Endothelial cell of umbilical vein (primary cell): Measurements from ENCODE around the gene PSMC1. TPM values are rescaled to one million over a fixed set of nuclear protein-coding genes. Genes with fewer than 3 reads are reported as not detected.
"Not testable (repeated sequence)": the region's sequence is repeated elsewhere in the genome, so short reads cannot be mapped to it uniquely, and the experiment has no call there.

Experiments
- BruUV-seq: library from RNA; stranded (reverse); fragments of 400-500 nt; replicated peaks from 2 replicates; lab custom pipeline; 2021; lab: Mats Ljungman, UMichigan
- CTCF ChIA-PET: fragments of 300-600, 350-600 bp; sonication (Branson Sonifier 250); formaldehyde crosslinking; loops from one replicate; lab custom pipeline; 2021; ENCODE audit warnings: antibody characterized with exemption, inconsistent platforms; lab: Charles Lee
- POLR2A ChIA-PET: fragments of 300-600, 350-600 bp; sonication (Branson Sonifier 250); formaldehyde crosslinking; loops from one replicate; lab custom pipeline; 2021; ENCODE audit warnings: antibody characterized with exemption, inconsistent platforms; lab: Charles Lee
- DNase-seq: peaks from one replicate; pipeline ENCODE4 v3.0.0-alpha.2; 2011; ENCODE audit warnings: low read depth, low spot score
- FAIRE-seq: peaks from 2 replicates; lab custom pipeline; 2011; peaks lifted over from hg19 to GRCh38; lab: Jason Lieb, UNC
- H2AFZ ChIP-seq: 2 replicates; pipeline ENCODE4 v1.6.0; 2012; ENCODE audit warnings: low read depth, low read length, control low read depth, inconsistent platforms
- H3K27ac ChIP-seq: 2 replicates; pipeline ENCODE4 v1.5.1; 2011; ENCODE audit warnings: low read depth, mild to moderate bottlenecking, control low read depth, low read length, moderate library complexity; ENCODE audit not compliant: insufficient read depth
- H3K27me3 ChIP-seq, 2 experiments: 2 replicates each; pipeline versions ENCODE4 v1.6.0 to v1.6.1; 2011; ENCODE audit warnings: low read length in 2 of 2, mixed read lengths in 1 of 2; ENCODE audit not compliant: control insufficient read depth in 2 of 2, insufficient read depth in 2 of 2
- H3K36me3 ChIP-seq, 2 experiments: 2 replicates in 1 of 2; 3 replicates in 1 of 2; pipeline ENCODE4 v1.5.1; 2011; ENCODE audit warnings: low read length in 2 of 2, mild to moderate bottlenecking in 1 of 2, moderate library complexity in 1 of 2; ENCODE audit not compliant: control insufficient read depth in 2 of 2, insufficient read depth in 2 of 2; ENCODE audit errors: extremely low read depth in 1 of 2
- H3K4me1 ChIP-seq: 3 replicates; pipeline ENCODE4 v1.5.1; 2011; ENCODE audit warnings: mild to moderate bottlenecking, low read length; ENCODE audit not compliant: control insufficient read depth, insufficient read depth; ENCODE audit errors: extremely low read depth
- H3K4me2 ChIP-seq: 2 replicates; pipeline ENCODE4 v1.6.1; 2011; ENCODE audit warnings: low read length, control low read depth, mixed read lengths; ENCODE audit not compliant: insufficient read depth
- H3K4me3 ChIP-seq, 3 experiments: fragments of 200-600 bp in 1 of 3; sonication (generic), shearing (Covaris generic) in 1 of 3; replicated peaks in 1 of 3; 2 replicates each; pipeline ENCODE4 v1.5.1; 2011 to 2016; ENCODE audit warnings: control low read depth in 3 of 3, low read length in 3 of 3, mild to moderate bottlenecking in 2 of 3, inconsistent platforms in 1 of 3, low read depth in 1 of 3, moderate library complexity in 1 of 3; ENCODE audit not compliant: insufficient read depth in 1 of 3
- H3K79me2 ChIP-seq: 2 replicates; pipeline ENCODE4 v1.6.0; 2012; ENCODE audit warnings: low read length, inconsistent platforms; ENCODE audit not compliant: control insufficient read depth, insufficient read depth
- H3K9ac ChIP-seq: replicated peaks from 2 replicates; pipeline ENCODE3; 2011; ENCODE audit warnings: low read length, control low read depth; ENCODE audit not compliant: insufficient read depth; ENCODE audit errors: extremely low read depth
- H3K9me1 ChIP-seq: replicated peaks from 3 replicates; pipeline ENCODE4 v1.6.0; 2011; ENCODE audit warnings: mild to moderate bottlenecking, low read length; ENCODE audit not compliant: control insufficient read depth, insufficient read depth; ENCODE audit errors: extremely low read depth
- H3K9me3 ChIP-seq: replicated peaks from 2 replicates; pipeline ENCODE4 v1.5.1; 2012; ENCODE audit warnings: low read length, inconsistent platforms; ENCODE audit not compliant: control insufficient read depth, insufficient read depth
- H4K20me1 ChIP-seq: replicated peaks from 2 replicates; pipeline ENCODE3; 2011; ENCODE audit warnings: mild to moderate bottlenecking, low read length; ENCODE audit not compliant: control insufficient read depth, insufficient read depth; ENCODE audit errors: extremely low read depth
- CTCF ChIP-seq, 2 donors: IDR thresholded peaks; 1 replicate in 1 of 2; 2 replicates in 1 of 2; pipeline ENCODE4 v1.5.1; 2011; ENCODE audit warnings: low read length in 2 of 2, mild to moderate bottlenecking in 2 of 2, moderate library complexity in 2 of 2, control low read depth in 1 of 2, inconsistent platforms in 1 of 2, low read depth in 1 of 2; ENCODE audit not compliant: insufficient read depth in 1 of 2; ENCODE audit errors: extremely low read depth in 1 of 2
- EZH2 ChIP-seq: IDR thresholded peaks from 2 replicates; pipeline ENCODE4 v1.6.1; 2012; ENCODE audit warnings: borderline replicate concordance, low read depth, mild to moderate bottlenecking, moderate library complexity, low read length, inconsistent platforms; ENCODE audit not compliant: severe bottlenecking
- FOS ChIP-seq: IDR thresholded peaks from 2 replicates; pipeline ENCODE4 v1.6.1; 2011; ENCODE audit warnings: mild to moderate bottlenecking, low read length, moderate library complexity, borderline replicate concordance; ENCODE audit not compliant: insufficient read depth
- GATA2 ChIP-seq: IDR thresholded peaks from 2 replicates; pipeline ENCODE4 v1.7.0; 2011; ENCODE audit warnings: low read depth, mild to moderate bottlenecking, moderate library complexity, mixed read lengths, low read length; ENCODE audit not compliant: insufficient read length, insufficient read depth
- JUN ChIP-seq: IDR thresholded peaks from 2 replicates; pipeline ENCODE4 v1.6.1; 2011; ENCODE audit warnings: borderline replicate concordance, low read depth; ENCODE audit not compliant: insufficient read length, insufficient read depth
- MAX ChIP-seq: IDR thresholded peaks from 2 replicates; pipeline ENCODE4 v1.6.1; 2011; ENCODE audit not compliant: insufficient read depth, insufficient read length
- MYC ChIP-seq: IDR thresholded peaks from one replicate; pipeline ENCODE4 v1.6.1; 2011; ENCODE audit warnings: mild to moderate bottlenecking, low read depth, low read length
- POLR2A ChIP-seq: IDR thresholded peaks from 2 replicates; pipeline ENCODE4 v1.6.1; 2012; ENCODE audit warnings: low read depth, mild to moderate bottlenecking, control low read depth, low read length
- POLR2AphosphoS5 ChIP-seq: IDR thresholded peaks from 2 replicates; pipeline ENCODE4 v1.6.1; 2012; ENCODE audit warnings: low read depth, mild to moderate bottlenecking, control low read depth, low read length, moderate library complexity; ENCODE audit not compliant: insufficient read depth
- dilution Hi-C: fragments of 300-500 bp; cut with MboI; formaldehyde crosslinking; loops from one replicate; pipeline ENCODE4 v1.15.0; 2019; ENCODE audit warnings: low sequenced_read_pairs; ENCODE audit not compliant: extremely low pct_ligation_motif_present
- intact Hi-C: fragments of 100-400 bp; cut with micrococcal nuclease; formaldehyde crosslinking; loops from one replicate; pipeline ENCODE4 v1.10.0; 2022
- polyA plus RNA-seq, 4 experiments: library from polyadenylated mRNA; depleted of rRNA in 3 of 4; stranded (reverse) in 3 of 4; unstranded in 1 of 4; fragments of >200 nt; gene quantifications; 2 replicates each; pipeline versions ENCODE4 v1.2.1 to v1.2.3, GENCODE V29; 2011 to 2012; ENCODE audit warnings: missing spikeins in 1 of 4
- total RNA-seq: library from RNA; stranded (reverse); gene quantifications from 2 replicates; pipeline ENCODE4 v1.2.3, GENCODE V29; 2021

The PSMC1 gene
- total and polyA plus RNA-seq, 2 donors (not counting 3 experiments of a cell fraction or from before 2014, with no cell fraction given): 77.4 to 129 TPM

GRCh38 chr14:90246936-90247335 lies 9.4 kb upstream of the PSMC1 start:
- TF ChIP-seq POLR2A (no peak), EZH2 (no peak), JUN (no peak), MYC (no peak), MAX (no peak), POLR2AphosphoS5 (no peak), CTCF (IDR thresholded peaks at IDR 0.05; ENCODE audit: extremely low read depth in 1 of 2, insufficient read depth in 1 of 2, low read depth in 1 of 2, low read length in 2 of 2) (no peak), GATA2 (no peak), FOS (no peak)
- DNase-seq: no peak
- no peak overlapping the region for H3K4me2 ChIP-seq
- dilution Hi-C loops: no loop called here
- no peaks in the 10 kb centered on the region for H3K9me3 ChIP-seq
- H3K27me3 ChIP-seq: peaks cover 0 to 1% of the 10 kb centered on the region in 2 experiments
- H3K4me3 ChIP-seq: no peak overlapping the region
- ChIA-PET CTCF (interaction anchor here (1.0 kb wide), 1 partner anchor 274 kb away, joined by 3 read pairs; no protein-coding TSS in a partner anchor), POLR2A (no interaction called here)
- no peaks in the 10 kb centered on the region for H3K4me1 ChIP-seq
- BruUV-seq: no TSS peak
- no peaks in the 10 kb centered on the region for H3K9me1 ChIP-seq
- FAIRE-seq: no peak
- no peak overlapping the region for H3K9ac ChIP-seq
- no peaks in the 10 kb centered on the region for H3K79me2 ChIP-seq
- H3K27ac ChIP-seq: no peak overlapping the region
- H3K36me3 ChIP-seq: no peaks in the 10 kb centered on the region
- no peaks in the 10 kb centered on the region for H4K20me1 ChIP-seq
- intact Hi-C loops: no loop called here
- no peak overlapping the region for H2AFZ ChIP-seq

DNA sequence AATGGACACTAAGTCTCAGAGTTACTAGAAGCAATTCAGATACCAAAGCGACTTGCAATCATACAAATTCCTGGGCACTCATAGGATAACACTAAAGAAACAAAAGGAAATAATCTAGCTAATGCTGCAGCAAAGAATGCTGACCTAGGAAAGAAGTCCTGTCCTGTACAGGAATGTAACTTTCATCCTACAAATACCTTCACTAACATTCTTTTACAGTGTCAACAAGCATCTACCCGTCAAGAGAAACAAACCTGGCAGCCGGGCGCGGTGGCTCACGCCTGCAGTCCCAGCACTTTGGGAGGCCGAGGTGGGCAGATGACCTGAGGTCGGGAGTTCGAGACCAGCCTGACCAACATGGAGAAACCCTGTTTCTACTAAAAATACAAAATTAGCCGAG lies 8.9 kb upstream of the PSMC1 start:
- CTCF ChIA-PET: interaction anchor here (1.0 kb wide), 1 partner anchor 274 kb away, joined by 3 read pairs; no protein-coding TSS in a partner anchor
- H3K27me3 ChIP-seq, H3K4me1 ChIP-seq, H3K9ac ChIP-seq, dilution Hi-C loops, H3K79me2 ChIP-seq, H3K27ac ChIP-seq, H3K9me1 ChIP-seq, H3K9me3 ChIP-seq, H3K36me3 ChIP-seq, H4K20me1 ChIP-seq, FAIRE-seq, H2AFZ ChIP-seq, H3K4me2 ChIP-seq, H3K4me3 ChIP-seq, BruUV-seq, DNase-seq, POLR2A ChIA-PET, intact Hi-C loops: not testable (repeated sequence)
